NCI-H226 (cell line): ENCODE results near the gene CXCL13.
"Not testable (repeated sequence)": the region's sequence is repeated elsewhere in the genome, so short reads cannot be mapped to it uniquely, and the experiment has no call there.

Source experiments
- DNase-seq: peaks from one replicate; pipeline ENCODE4 v3.0.0-alpha.2; 2015

Gene CXCL13

GRCh38 chr4:77613267-77613666 lies 7.6 kb downstream of the CXCL13 start:
- DNase-seq = no peak

- no peak for DNase-seq
Measured at GRCh38 chr4:77615153-77615552, 9.5 kb downstream of the CXCL13 start.

- DNase-seq = no peak
Measured at GRCh38 chr4:77617203-77617602, 11.6 kb downstream of the CXCL13 start.

- DNase-seq = peak; percentile 36
Measured at GRCh38 chr4:77618383-77619241, 13.0 kb downstream of the CXCL13 start.

GRCh38 chr4:77619408-77619807 lies 13.8 kb downstream of the CXCL13 start:
- no peak for DNase-seq

- DNase-seq = no peak
Measured at GRCh38 chr4:77621254-77621653, 15.6 kb downstream of the CXCL13 start.

GRCh38 chr4:77623091-77623490 lies 17.5 kb downstream of the CXCL13 start:
- no peak for DNase-seq

GRCh38 chr4:77624213-77624612 lies 18.6 kb downstream of the CXCL13 start:
- no peak for DNase-seq

- DNase-seq = no peak
Measured at GRCh38 chr4:77625485-77625884, 19.9 kb downstream of the CXCL13 start.

GRCh38 chr4:77629885-77630284 lies 24.3 kb downstream of the CXCL13 start:
- DNase-seq = no peak

- DNase-seq = no peak
Measured at GRCh38 chr4:77631276-77631675, 25.7 kb downstream of the CXCL13 start.

GRCh38 chr4:77634132-77634785 lies 28.6 kb downstream of the CXCL13 start:
- DNase-seq = no peak

- DNase-seq = no peak
Measured at GRCh38 chr4:77635246-77635645, 29.6 kb downstream of the CXCL13 start.

- DNase-seq = no peak
Measured at GRCh38 chr4:77635876-77636275, 30.3 kb downstream of the CXCL13 start.

- peak; percentile 12 for DNase-seq
Measured at GRCh38 chr4:77636902-77637301, 31.3 kb downstream of the CXCL13 start.

GRCh38 chr4:77644069-77644468 lies 38.4 kb downstream of the CXCL13 start:
- not testable (repeated sequence) for DNase-seq

GRCh38 chr4:77650787-77651186 lies 45.2 kb downstream of the CXCL13 start:
- DNase-seq = no peak

- DNase-seq = no peak
Measured at GRCh38 chr4:77651820-77652219, 46.2 kb downstream of the CXCL13 start.

GRCh38 chr4:77652237-77652897 lies 46.7 kb downstream of the CXCL13 start:
- no peak for DNase-seq

- DNase-seq = no peak
Measured at GRCh38 chr4:77653162-77653758, 47.6 kb downstream of the CXCL13 start.

GRCh38 chr4:77660318-77660717 lies 54.7 kb downstream of the CXCL13 start:
- not testable (repeated sequence) for DNase-seq
